ENCODE results near the gene COL6A1.

DNA sequence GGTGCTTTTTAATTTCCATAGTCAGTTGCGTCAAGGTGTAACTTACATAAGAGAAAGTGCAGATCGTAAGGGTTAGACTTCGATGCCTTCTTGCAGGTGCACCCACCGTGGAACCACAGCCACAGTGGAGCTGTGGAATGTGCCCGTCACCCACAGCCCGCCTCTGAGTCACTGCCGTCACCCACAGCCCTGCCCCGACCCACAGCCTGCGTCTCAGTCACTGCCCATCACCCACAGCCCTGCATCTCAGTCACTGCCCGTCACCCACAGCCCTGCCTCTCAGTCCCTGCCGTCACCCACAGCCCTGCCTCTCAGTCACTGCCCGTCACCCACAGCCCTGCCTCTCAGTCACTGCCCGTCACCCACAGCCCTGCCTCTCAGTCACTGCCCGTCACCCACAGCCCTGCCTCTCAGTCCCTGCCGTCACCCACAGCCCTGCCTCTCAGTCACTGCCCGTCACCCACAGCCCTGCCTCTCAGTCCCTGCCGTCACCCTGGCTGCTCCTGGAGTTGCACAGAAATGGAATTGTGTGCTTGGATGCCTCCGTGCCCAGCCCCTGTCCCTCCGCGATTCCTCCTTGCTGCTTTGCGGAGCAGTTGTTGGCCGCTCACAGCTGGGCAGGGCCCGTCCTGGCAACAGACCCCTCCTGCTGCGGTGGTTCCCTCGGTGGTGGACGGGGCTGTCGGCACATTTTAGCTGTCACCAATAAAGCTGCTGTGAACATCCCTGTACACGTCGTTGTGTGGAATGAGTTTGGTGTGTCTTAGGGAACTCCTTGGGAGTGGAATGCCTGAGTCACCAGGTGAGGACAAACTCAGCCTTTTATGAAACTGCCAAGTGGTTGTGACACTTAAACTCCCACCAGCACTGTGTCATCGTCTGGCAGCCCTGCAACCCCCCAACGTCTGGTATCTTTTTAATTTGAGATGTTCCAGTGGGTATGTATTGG lies 71.4 kb downstream of the COL6A1 start:
- TF ChIP-seq, protein P1, sequence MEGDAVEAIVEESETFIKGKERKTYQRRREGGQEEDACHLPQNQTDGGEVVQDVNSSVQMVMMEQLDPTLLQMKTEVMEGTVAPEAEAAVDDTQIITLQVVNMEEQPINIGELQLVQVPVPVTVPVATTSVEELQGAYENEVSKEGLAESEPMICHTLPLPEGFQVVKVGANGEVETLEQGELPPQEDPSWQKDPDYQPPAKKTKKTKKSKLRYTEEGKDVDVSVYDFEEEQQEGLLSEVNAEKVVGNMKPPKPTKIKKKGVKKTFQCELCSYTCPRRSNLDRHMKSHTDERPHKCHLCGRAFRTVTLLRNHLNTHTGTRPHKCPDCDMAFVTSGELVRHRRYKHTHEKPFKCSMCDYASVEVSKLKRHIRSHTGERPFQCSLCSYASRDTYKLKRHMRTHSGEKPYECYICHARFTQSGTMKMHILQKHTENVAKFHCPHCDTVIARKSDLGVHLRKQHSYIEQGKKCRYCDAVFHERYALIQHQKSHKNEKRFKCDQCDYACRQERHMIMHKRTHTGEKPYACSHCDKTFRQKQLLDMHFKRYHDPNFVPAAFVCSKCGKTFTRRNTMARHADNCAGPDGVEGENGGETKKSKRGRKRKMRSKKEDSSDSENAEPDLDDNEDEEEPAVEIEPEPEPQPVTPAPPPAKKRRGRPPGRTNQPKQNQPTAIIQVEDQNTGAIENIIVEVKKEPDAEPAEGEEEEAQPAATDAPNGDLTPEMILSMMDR (IDR thresholded peaks at IDR 0.05; ENCODE audit: insufficient read depth, low read length), result no peak
- TF ChIP-seq SPI1 (IDR thresholded peaks at IDR 0.05; ENCODE audit: borderline replicate concordance, low read depth) (no peak), POLR2AphosphoS5 (IDR thresholded peaks at IDR 0.05; ENCODE audit: low read depth) (no peak), GABPA (IDR thresholded peaks at IDR 0.05; ENCODE audit: low read depth) (no peak)
- TF ChIP-seq, protein P2, sequence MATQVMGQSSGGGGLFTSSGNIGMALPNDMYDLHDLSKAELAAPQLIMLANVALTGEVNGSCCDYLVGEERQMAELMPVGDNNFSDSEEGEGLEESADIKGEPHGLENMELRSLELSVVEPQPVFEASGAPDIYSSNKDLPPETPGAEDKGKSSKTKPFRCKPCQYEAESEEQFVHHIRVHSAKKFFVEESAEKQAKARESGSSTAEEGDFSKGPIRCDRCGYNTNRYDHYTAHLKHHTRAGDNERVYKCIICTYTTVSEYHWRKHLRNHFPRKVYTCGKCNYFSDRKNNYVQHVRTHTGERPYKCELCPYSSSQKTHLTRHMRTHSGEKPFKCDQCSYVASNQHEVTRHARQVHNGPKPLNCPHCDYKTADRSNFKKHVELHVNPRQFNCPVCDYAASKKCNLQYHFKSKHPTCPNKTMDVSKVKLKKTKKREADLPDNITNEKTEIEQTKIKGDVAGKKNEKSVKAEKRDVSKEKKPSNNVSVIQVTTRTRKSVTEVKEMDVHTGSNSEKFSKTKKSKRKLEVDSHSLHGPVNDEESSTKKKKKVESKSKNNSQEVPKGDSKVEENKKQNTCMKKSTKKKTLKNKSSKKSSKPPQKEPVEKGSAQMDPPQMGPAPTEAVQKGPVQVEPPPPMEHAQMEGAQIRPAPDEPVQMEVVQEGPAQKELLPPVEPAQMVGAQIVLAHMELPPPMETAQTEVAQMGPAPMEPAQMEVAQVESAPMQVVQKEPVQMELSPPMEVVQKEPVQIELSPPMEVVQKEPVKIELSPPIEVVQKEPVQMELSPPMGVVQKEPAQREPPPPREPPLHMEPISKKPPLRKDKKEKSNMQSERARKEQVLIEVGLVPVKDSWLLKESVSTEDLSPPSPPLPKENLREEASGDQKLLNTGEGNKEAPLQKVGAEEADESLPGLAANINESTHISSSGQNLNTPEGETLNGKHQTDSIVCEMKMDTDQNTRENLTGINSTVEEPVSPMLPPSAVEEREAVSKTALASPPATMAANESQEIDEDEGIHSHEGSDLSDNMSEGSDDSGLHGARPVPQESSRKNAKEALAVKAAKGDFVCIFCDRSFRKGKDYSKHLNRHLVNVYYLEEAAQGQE (IDR thresholded peaks at IDR 0.05; ENCODE audit: insufficient replicate concordance, low read depth), result no peak
